ENCODE results near the gene PPFIBP1. TPM values are rescaled to one million over a fixed set of nuclear protein-coding genes. Genes with fewer than 3 reads are reported as not detected.

The PPFIBP1 gene
- total and polyA plus RNA-seq, 2 of the 8 experiments (the other 6 are each of a cell fraction or from before 2014, with no cell fraction given): 7.7 to 31.3 TPM

DNA sequence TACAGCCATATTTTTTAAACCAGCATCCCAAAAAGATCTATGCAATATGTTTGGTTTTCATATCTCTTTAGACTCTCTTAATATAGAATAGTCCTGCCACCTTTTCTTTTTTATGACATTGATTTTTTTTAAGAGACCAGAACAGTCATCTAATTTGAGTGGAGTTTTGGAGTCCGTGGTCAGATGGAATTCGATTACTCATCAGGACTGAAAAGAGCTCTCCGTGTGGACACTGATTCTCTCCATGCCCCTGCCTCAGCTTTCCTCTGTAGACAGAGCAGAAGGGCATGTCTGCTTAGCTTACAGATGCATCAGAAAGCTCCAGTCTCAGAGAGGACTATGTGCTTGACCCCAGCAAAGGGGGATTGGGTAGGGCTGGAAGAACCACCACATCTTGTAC lies 49.7 kb upstream of the PPFIBP1 start:
- Histone ChIP-seq H2BK5ac (ENCODE audit: low read depth, low read length) (no peak overlapping the region), H2BK15ac (ENCODE audit: low read length) (no peak overlapping the region), H3K56ac (replicated peaks; ENCODE audit: insufficient read length, low read depth, low read length) (no peak overlapping the region), H3K14ac (ENCODE audit: insufficient read length) (no peak overlapping the region), H2BK120ac (replicated peaks; ENCODE audit: low read depth, low read length) (no peak overlapping the region), H2AK5ac (ENCODE audit: low read depth, low read length) (no peak overlapping the region), H3K23me2 (ENCODE audit: low read depth, low read length) (no peaks in the 10 kb centered on the region; the same call in 1 of the 2 replicates), H4K5ac (ENCODE audit: insufficient read length, low read depth, low read length) (no peak overlapping the region), H3K4me2 (ENCODE audit: insufficient read depth in 1 of 2, low read depth in 2 of 2, low read length in 2 of 2) (no peak overlapping the region), H3K4me3 (ENCODE audit: extremely low read depth in 1 of 4, insufficient read depth in 2 of 4, low read depth in 3 of 4, low read length in 4 of 4) (no peak overlapping the region), H3K4ac (replicated peaks; ENCODE audit: insufficient read length, low read depth, low read length) (no peak overlapping the region), H3K27ac (ENCODE audit: low read depth, low read length) (no peak overlapping the region), H3K36me3 (ENCODE audit: control insufficient read depth in 2 of 4, insufficient read depth in 4 of 4, low read length in 3 of 4) (no peaks in the 10 kb centered on the region), H2AFZ (ENCODE audit: low read length) (no peak overlapping the region), H3K79me2 (ENCODE audit: control insufficient read depth in 1 of 2, insufficient read depth in 2 of 2, low read length in 2 of 2) (no peaks in the 10 kb centered on the region), H2BK12ac (ENCODE audit: low read depth, low read length) (no peak overlapping the region), H4K8ac (ENCODE audit: extremely low read depth, insufficient read depth, low read length) (no peak overlapping the region), H3K23ac (ENCODE audit: insufficient read length) (no peak overlapping the region), H3K4me1 (replicated peaks in 1 of 4; ENCODE audit: control insufficient read depth in 3 of 4, insufficient read depth in 4 of 4, low read length in 3 of 4) (no peaks in the 10 kb centered on the region), H4K20me1 (replicated peaks in 1 of 2; ENCODE audit: control insufficient read depth in 1 of 2, insufficient read depth in 2 of 2, low read length in 2 of 2) (no peaks in the 10 kb centered on the region), H4K91ac (replicated peaks; ENCODE audit: insufficient read length, low read length) (no peak overlapping the region), H3K9me3 (ENCODE audit: insufficient read depth in 2 of 2, low read depth in 1 of 2, low read length in 1 of 2) (peaks cover 13 to 17% of the 10 kb centered on the region in 2 experiments), H2BK20ac (ENCODE audit: low read length) (no peak overlapping the region), H3K79me1 (ENCODE audit: low read depth, low read length) (no peaks in the 10 kb centered on the region), H3K18ac (ENCODE audit: extremely low read depth, low read length) (no peak overlapping the region), H3K9ac (replicated peaks in 1 of 4; ENCODE audit: extremely low read depth in 1 of 4, low read depth in 3 of 4, low read length in 3 of 4) (no peak overlapping the region), H3K27me3 (replicated peaks in 1 of 4; ENCODE audit: control insufficient read depth in 3 of 4, extremely low read depth in 1 of 4, insufficient read depth in 3 of 4, low read length in 3 of 4) (no peaks in the 10 kb centered on the region)
- FAIRE-seq (no peak), DNase-seq (ENCODE audit: low read depth in 1 of 2, low spot score in 2 of 2) (no peak)
- ChIA-PET POLR2A (ENCODE audit: partially characterized antibody) (no interaction called here), CTCF (ENCODE audit: partially characterized antibody) (no interaction called here)
- TF ChIP-seq EP300 (IDR thresholded peaks at IDR 0.05; ENCODE audit: borderline replicate concordance in 1 of 2, low read depth in 2 of 2, low read length in 2 of 2) (no peak), NANOG (IDR thresholded peaks at IDR 0.05; ENCODE audit: insufficient read depth, low read depth, low read length, poor library complexity, severe bottlenecking) (no peak), MAX (IDR thresholded peaks at IDR 0.05) (no peak), TBP (IDR thresholded peaks at IDR 0.05; ENCODE audit: low read depth, low read length) (no peak), PHF8 (conservative IDR thresholded peaks at IDR 0.05; ENCODE audit: low read depth, low read length) (no peak)
- 81% methylated on average over 3 of the region's 3 CpGs; no CpG with 5 or more reads in 1 of the 2 experiments for WGBS, 2 experiments (ENCODE audit: extremely low coverage in 1 of 2, insufficient coverage in 1 of 2, insufficient read length in 1 of 2, insufficient replicate concordance in 2 of 2, low coverage in 1 of 2, low lambda C conversion rate in 2 of 2, missing lambda C conversion rate in 1 of 2)

All from H1 (cell line).